ENCODE data around the gene PTGES3. TPM values are rescaled to one million over a fixed set of nuclear protein-coding genes. Genes with fewer than 3 reads are reported as not detected.

PTGES3 gene
- total and polyA plus RNA-seq, 2 experiments from 2014 or later = 334 to 442 TPM

DNA sequence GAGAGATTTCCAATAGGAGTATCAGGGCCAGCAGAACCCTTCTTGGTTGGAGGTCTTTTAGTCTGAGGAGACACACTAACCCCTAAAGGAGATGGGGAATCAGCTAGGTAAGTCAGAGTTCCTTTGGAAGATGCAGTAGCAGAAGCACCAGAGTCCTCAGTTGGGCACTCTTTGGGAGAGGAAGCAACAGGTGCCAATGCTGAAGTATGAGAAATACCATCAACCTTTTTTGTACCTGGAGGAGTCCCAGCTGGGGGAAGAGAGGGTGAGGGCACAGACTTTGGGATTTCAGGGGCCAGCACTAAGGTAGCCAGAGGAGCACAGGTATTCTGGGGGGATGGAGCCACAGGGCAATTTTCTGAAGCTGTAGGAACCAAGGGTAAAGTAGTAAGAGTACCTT lies 31.0 kb upstream of the PTGES3 start:
- Histone ChIP-seq H4K20me1 (replicated peaks; ENCODE audit: insufficient read depth) (peaks cover 77% of the 10 kb centered on the region), H3F3A (replicated peaks; ENCODE audit: low read depth) (peaks cover 26% of the 10 kb centered on the region), H3K9me2 (ENCODE audit: insufficient read depth) (peaks cover 5% of the 10 kb centered on the region; the same call in 1 of the 2 replicates), H3K36me3 (ENCODE audit: insufficient read depth) (peaks cover 54% of the 10 kb centered on the region), H3K4me2 (peak overlapping the region; percentile 99), H3K27ac (ENCODE audit: low read depth) (peak overlapping the region; percentile 83; the same call in 1 of the 2 replicates), H3K79me2 (replicated peaks; ENCODE audit: insufficient read depth) (peaks cover 88% of the 10 kb centered on the region), H3K4me3 (no peak overlapping the region), H3K4me1 (ENCODE audit: insufficient read depth) (peaks cover 57% of the 10 kb centered on the region), H3K27me3 (ENCODE audit: insufficient read depth) (no peaks in the 10 kb centered on the region), H2AFZ (no peak overlapping the region)
- ATAC-seq (no peak), DNase-seq (ENCODE audit: low spot score) (no peak)
- H3K9me3 Mint-ChIP-seq = no peaks in the 10 kb centered on the region; the same call in 2 of the 3 replicates
- no peak for TF ChIP-seq STAT1 (IDR thresholded peaks at IDR 0.05; ENCODE audit: unreplicated experiment)
- no peak for TF ChIP-seq ZNF114 (CRISPR knock-in tag; IDR thresholded peaks at IDR 0.05)
- TF ChIP-seq NANOG (IDR thresholded peaks at IDR 0.05; ENCODE audit: borderline replicate concordance) = no peak
- TF ChIP-seq ZNF462 (CRISPR knock-in tag; IDR thresholded peaks at IDR 0.05) = no peak
- TF ChIP-seq, protein P1, sequence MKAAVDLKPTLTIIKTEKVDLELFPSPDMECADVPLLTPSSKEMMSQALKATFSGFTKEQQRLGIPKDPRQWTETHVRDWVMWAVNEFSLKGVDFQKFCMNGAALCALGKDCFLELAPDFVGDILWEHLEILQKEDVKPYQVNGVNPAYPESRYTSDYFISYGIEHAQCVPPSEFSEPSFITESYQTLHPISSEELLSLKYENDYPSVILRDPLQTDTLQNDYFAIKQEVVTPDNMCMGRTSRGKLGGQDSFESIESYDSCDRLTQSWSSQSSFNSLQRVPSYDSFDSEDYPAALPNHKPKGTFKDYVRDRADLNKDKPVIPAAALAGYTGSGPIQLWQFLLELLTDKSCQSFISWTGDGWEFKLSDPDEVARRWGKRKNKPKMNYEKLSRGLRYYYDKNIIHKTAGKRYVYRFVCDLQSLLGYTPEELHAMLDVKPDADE (IDR thresholded peaks at IDR 0.05) = no peak
- peak overlapping the region; percentile 98 for H3K4me3 Mint-ChIP-seq
- H3K4me1 Mint-ChIP-seq = peaks cover 70% of the 10 kb centered on the region
- H3K27ac Mint-ChIP-seq = peak overlapping the region; percentile 91
- H3K36me3 Mint-ChIP-seq (ENCODE audit: low read depth) = peaks cover 86% of the 10 kb centered on the region
- peaks cover 15% of the 10 kb centered on the region for H3K27me3 Mint-ChIP-seq (ENCODE audit: insufficient read depth, low read depth, poor library complexity)

Data from GM23338 (cell line).